ENCODE measurements around the gene DHFR2.

- no peak for TF ChIP-seq CTCF (IDR thresholded peaks at IDR 0.05)
- TF ChIP-seq POLR2AphosphoS5 (IDR thresholded peaks at IDR 0.05) = no peak
- TF ChIP-seq EP300 (IDR thresholded peaks at IDR 0.05; ENCODE audit: low read depth) = no peak
- TF ChIP-seq POLR2A (IDR thresholded peaks at IDR 0.05) = no peak
These were observed 19.7 kb upstream of the DHFR2 start for GRCh38 chr3:94082391-94082937.
